GM19193 (cell line): ENCODE results near the gene UIMC1.

Source experiments
- POLR2A ChIP-seq: IDR thresholded peaks from 4 replicates; pipeline ENCODE4 v1.6.1; 2011; ENCODE audit not compliant: insufficient read depth, insufficient read length; ENCODE audit errors: extremely low read depth

The UIMC1 gene

DNA sequence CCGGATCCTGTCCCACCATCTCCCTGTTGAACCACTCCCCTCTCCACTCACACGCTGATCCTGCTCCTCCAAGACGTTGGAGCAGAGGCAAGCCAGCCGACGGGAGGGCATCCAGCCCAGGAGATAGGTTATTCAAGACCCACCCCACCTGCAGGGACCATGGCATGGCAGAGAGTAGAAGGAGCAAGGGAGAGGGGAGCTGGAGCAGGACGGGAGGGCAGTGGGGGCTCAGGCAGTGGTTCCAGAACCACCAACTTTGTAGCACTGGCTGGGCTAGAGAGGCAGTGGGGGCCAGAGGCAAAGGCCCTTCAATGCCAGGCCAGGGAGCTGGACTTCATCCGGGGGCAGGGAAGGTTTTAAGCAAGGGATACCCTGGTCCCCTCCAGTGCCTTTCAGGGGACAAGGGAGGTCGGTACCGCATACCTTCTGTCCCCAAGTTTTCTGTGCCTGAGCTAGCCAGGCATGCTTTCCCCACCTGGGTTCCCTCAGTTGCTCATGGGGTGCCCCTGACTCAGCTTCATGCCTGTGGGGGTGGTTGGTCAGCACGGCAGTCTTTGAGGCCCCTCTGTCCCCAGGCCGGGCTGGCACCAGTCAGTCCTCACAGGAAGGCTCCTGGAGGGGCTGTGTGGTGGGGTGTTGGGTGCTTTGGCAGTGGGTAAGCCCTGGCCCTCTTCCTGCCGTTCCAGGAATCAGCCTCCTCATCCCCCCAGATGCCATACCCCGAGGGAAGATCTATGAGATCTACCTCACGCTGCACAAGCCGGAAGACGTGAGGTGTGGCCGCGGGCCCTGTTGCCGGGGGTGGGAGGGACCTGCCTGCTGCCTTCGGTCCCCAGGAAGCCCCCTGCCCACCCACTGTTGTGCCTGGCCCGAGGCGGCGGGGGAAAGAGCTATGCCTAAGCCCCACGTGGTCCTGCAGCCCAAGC is 129.8 kb downstream of the UIMC1 start:
- no peak for TF ChIP-seq POLR2A

DNA sequence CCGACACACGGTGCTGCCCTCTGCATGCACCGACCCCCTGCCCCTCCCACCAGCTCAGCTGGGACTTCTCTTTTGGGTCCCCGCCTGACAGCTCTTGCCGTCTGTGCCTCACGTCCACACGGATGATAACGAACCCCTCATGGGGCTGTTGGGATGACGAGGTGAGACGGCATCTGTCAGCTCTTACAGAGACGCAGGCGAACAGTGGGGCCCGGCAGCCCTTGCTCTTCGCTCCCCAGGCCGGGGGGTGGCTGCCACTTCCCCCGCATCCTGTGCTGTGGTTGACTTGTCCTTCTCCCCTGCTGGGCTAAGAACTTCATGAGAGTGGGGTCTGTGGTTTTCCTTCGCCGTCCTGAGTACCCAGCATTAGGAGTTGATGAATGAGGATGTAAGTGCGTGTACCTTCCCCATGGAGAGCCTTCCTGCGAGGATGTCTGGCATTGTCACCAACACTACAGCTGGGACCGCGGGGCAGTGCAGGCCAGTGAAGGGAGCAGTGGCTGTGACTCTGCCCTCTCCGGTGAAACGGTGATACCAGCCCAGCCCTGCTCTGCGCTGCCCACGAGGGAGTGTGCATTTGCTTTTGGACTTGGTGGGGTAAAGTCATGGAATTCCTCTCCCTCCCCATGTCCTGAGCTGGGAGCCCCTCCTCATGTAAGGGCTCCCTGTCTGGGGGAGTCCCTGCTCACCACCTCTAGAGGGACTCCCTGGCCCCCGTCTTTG is 130.6 kb downstream of the UIMC1 start:
- no peak for TF ChIP-seq POLR2A

DNA sequence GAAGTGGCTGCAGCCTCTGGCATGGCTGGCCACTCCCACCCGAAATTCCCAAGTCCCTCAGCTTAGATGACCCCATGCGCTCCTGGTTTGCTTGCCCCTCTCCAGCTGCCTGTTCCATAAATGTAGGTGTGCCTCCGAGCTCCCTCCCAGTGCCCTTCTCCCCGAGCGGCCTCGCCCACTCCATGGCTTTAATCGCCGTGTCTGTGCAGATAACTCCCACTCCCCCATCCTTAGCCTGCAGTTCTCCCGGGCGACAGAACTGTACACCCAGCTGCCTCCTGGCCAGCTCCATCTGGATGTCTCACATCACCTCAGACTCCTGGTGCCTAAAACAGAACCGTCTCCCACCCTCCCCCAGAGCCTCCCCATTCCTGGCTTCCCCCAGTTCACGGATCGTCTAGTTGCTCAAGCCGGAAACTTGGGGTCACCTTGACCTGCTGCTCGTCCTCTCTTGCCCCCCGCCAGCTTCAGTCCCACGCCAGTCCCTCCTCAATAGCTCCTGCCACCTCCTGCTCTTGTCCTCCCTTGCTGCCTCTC is 131.5 kb downstream of the UIMC1 start:
- TF ChIP-seq POLR2A, result no peak

DNA sequence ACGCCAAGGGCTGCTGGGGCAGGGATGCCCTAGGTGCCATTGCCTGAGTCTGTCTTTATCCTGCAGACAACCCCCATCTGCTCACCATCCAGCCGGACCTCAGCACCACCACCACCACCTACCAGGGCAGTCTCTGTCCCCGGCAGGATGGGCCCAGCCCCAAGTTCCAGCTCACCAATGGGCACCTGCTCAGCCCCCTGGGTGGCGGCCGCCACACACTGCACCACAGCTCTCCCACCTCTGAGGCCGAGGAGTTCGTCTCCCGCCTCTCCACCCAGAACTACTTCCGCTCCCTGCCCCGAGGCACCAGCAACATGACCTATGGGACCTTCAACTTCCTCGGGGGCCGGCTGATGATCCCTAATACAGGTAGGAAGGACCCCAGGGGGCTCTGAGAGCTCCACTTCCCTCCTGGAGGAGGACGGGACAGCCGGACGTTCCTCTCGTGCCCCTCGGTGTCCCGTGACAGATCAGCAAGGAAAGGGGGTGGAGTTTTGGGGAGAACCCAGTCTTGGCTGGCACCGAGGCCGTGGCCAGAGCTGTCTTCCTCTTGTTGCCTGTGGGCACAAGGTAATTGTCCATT is 132.3 kb downstream of the UIMC1 start:
- TF ChIP-seq POLR2A, result no peak

DNA sequence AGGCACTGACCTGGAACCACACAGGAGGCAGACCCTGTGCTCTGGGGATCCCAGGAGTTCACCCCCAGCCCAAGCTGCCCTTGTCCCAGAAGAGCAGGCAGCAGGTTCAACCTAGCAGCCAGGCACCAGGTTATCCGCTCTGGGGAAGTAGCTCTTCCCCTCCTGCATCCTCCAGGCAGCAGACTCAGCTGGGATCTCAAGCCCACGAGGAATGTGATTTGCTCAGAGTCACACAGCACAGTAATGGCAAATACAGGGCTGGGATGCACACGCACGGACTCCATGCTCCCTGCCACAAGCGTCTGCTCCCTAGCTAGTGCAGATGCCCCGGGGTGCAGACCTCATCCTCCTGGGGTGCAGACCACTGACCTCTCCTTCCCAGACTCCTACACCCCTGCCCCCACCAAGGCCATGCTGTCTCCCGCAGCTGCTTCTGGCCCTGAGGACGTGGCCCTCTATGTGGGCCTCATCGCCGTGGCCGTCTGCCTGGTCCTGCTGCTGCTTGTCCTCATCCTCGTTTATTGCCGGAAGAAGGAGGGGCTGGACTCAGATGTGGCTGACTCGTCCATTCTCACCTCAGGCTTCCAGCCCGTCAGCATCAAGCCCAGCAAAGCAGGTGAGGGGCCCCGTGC is 132.9 kb downstream of the UIMC1 start:
- no peak for TF ChIP-seq POLR2A

DNA sequence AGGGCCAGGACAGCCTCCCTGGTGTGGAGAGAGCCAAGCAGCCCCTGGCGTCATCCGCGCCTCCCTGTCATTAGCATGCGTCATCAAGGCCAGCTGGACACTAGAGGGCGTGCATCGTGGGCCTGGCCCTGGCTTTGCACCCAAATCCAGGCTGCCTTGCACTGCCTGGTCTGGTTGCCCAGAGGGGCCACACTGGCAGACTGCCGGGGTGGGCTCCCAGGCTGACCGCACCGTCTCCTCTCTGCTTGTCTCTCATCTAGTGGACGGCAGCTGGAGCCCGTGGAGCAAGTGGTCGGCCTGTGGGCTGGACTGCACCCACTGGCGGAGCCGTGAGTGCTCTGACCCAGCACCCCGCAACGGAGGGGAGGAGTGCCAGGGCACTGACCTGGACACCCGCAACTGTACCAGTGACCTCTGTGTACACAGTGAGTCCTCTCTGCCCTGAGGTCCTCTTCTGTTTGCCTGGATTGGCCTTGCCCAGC is 136.4 kb downstream of the UIMC1 start:
- TF ChIP-seq POLR2A, result no peak

DNA sequence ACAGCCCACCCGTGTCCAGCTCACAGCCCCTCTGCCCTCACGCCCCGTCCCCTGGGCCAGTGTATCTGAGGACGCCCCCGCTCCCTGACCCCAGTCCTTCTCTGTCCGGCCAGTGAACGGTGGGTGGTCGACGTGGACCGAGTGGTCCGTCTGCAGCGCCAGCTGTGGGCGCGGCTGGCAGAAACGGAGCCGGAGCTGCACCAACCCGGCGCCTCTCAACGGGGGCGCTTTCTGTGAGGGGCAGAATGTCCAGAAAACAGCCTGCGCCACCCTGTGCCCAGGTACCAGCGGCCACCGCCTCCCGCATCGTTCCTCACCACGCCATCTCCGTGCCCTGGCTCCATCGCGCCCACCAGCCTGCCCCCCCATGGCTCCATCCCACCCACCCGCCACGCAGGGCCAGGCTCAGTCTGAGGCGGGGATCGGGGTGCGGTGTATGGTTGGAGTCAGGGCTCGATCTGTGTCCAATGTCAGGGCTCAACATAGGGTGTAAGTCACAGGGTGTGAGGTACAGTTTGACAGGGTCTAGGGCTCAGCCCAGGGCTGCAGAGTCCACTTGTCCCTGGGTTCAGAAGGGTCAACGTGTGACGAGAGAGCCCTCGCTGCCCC is 137.0 kb downstream of the UIMC1 start:
- no peak for TF ChIP-seq POLR2A

DNA sequence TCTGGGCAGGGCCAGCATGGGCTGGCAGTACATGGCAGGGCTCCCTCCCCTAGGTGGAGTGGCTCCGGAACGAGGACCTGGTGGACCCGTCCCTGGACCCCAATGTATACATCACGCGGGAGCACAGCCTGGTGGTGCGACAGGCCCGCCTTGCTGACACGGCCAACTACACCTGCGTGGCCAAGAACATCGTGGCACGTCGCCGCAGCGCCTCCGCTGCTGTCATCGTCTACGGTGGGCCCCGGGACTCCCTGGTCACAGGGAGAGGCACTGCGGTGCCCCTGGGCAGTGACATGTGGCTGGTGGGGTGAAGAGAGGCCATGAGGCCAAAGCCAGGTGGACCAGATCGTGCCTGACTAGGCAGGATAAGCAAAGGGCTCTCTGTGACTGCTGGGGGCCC is 137.8 kb downstream of the UIMC1 start:
- no peak for TF ChIP-seq POLR2A

DNA sequence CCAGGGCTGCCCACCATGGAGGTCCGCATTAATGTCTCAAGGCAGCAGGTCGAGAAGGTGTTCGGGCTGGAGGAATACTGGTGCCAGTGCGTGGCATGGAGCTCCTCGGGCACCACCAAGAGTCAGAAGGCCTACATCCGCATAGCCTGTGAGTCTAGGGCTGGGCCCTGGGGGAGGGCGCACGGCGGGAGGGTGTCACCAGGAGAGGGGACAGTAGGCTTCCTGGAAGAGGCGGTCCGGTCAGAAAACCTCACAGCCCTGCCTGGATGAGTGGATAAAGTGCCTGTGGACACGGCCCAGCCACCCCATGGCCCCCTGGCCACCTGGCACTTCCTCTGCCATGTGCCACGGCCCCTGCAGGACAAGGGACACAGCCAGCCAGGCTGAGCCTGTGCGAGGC is 138.5 kb downstream of the UIMC1 start:
- TF ChIP-seq POLR2A, result no peak

DNA sequence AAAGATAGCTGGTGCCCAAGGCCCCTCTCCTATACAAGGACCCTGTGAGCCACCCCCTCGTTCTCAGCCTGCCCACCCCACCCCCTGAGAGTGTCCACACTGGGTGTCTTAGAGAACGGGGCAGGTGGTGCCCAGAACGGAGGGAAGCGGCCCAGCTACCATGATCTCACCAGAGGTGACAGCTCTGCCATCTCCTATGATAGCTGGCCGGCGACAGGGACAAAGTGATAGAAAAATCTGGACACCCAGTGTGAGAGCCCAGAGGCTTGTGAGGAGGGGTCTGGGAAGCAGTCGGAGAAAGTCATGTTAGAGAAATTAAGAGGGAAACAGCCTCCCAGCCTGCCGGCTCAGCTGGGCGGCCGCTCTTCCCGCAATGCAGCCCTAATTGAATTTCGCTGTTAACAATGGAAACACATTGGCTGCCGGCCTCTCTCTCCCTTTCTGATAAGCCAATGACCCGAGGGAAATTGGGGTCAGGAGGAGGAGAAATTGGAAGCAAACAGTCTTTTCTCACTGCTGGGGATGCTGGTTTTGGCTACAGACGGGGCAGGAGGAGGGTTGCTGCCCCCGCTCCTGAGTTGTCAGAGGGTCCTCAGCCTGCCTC is 139.8 kb downstream of the UIMC1 start:
- TF ChIP-seq POLR2A, result no peak

DNA sequence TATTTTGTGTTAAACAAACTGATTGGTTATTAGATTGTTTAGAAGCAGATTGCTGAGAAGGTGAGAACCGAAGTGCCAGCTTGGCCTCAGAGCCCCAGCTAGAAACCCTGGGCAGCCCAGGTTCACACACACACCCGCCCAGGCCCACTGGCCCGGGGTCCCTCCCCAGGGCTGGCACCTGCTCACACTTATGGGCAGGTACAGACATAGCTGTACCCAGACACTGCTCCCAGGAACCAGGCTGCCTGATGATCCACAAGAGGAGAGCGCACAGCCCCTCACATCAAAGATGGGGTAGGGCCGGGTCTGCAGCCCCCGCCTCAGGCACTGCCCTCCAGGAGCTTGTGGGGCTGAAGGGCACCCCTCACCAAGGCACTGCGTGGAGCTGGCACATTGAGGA is 140.6 kb downstream of the UIMC1 start:
- no peak for TF ChIP-seq POLR2A

DNA sequence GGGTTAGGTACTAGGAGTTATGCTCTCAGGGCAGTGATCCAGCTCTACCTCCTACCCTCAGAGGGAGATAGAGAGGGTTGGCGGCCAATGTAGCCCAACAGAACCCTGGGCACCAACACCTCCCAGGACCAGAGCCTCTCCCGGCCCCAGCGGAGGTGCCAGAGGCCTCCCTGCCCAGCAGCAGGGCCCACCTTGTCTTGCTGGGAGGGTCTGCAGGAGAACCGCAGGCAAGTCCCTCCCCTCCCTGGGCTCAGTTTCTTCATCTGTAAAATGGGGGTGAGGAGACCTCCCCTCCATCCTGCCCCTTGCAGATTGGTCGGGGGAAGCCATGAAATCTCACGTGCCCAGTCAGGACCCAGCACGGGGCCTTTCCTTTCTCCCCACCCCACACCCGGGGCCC is 141.8 kb downstream of the UIMC1 start:
- no peak for TF ChIP-seq POLR2A

DNA sequence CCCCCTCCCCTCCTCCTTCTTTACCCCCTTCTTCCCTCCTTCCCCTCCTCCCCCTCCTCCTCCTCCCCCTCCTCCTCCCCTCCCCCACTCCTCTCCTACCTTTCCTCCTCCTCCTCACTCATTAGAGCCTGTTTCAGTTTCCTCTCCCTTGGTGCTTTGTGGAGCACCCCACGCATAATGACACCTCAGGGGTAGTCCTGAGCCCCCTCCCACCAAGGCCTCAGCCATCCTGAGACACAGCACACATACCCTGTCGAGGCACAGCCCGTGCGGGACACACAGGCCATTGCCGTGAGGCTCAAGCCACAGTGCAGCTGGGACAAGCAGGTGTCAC is 142.8 kb downstream of the UIMC1 start:
- no peak for TF ChIP-seq POLR2A
